Fibroblast of pulmonary artery (primary cell): ENCODE data around the gene SPINK5.

Experiments used
- DNase-seq: peaks from one replicate; pipeline ENCODE4 v3.0.0-alpha.2; 2010; ENCODE audit warnings: low read depth
- H3K4me3 ChIP-seq: replicated peaks from 2 replicates; pipeline ENCODE4 v1.5.1; 2011; ENCODE audit warnings: low read depth, mild to moderate bottlenecking, control low read depth, low read length, moderate library complexity
- TF ChIP-seq, protein P1 (sequence below): IDR thresholded peaks from 2 replicates; pipeline ENCODE4 v1.5.1; 2011; ENCODE audit warnings: mild to moderate bottlenecking, control low read depth, low read length, inconsistent platforms; ENCODE audit errors: missing control alignments

Gene SPINK5

GRCh38 chr5:148090773-148091250 lies 27.0 kb downstream of the SPINK5 start:
- DNase-seq, result peak; percentile 1
- TF ChIP-seq, protein P1, sequence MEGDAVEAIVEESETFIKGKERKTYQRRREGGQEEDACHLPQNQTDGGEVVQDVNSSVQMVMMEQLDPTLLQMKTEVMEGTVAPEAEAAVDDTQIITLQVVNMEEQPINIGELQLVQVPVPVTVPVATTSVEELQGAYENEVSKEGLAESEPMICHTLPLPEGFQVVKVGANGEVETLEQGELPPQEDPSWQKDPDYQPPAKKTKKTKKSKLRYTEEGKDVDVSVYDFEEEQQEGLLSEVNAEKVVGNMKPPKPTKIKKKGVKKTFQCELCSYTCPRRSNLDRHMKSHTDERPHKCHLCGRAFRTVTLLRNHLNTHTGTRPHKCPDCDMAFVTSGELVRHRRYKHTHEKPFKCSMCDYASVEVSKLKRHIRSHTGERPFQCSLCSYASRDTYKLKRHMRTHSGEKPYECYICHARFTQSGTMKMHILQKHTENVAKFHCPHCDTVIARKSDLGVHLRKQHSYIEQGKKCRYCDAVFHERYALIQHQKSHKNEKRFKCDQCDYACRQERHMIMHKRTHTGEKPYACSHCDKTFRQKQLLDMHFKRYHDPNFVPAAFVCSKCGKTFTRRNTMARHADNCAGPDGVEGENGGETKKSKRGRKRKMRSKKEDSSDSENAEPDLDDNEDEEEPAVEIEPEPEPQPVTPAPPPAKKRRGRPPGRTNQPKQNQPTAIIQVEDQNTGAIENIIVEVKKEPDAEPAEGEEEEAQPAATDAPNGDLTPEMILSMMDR, result no peak
- no peak overlapping the region for H3K4me3 ChIP-seq

DNA sequence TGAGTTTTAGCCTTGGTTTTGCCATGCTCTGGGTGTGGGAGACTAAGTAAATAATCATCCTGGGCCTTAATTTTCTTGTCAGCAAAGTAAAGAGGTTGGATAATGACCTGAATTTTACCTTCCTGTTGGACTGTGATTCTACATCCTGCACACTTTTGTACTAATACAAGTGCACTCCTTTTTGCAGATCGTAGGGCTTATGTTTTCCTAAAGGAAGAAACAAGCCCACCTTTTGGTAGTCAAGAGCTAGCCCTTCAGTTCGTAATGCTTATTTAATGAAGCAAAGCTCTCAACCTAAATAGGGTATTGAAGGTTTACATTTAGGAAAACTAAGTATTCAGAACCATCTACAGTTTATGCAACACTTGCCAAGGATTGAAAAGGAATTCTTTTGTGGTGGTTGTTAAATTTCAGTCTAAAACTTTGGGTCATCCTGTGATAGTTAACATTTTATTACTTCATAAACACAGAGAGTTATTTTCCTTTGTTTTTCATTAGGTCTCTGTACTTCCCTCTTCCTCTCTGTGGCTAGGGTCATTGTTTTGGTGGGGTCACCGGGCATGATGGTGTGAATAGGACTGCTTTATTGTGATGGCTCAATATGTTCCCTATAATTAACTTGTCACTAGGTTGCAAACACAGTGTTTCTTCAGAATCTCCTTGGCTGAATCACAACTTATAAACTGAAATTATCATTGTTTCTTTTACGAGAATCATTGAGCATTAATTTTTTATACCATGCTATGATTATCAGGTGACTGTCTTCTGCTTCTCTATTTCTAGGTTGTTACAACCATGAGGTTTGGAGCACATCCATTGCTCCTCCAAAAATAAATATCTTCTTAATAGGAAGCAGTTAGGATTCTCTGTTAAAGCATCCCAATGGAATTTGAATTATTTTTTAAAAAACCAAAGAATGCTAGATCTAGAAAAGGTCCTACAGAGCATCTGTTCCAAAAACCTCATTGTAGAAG lies 28.5 kb downstream of the SPINK5 start:
- TF ChIP-seq, protein P1, result no peak
- no peak overlapping the region for H3K4me3 ChIP-seq
- DNase-seq, result no peak

GRCh38 chr5:148094336-148094735 lies 30.6 kb downstream of the SPINK5 start:
- no peak for DNase-seq
- H3K4me3 ChIP-seq, result no peak overlapping the region
- TF ChIP-seq, protein P1, result no peak

GRCh38 chr5:148104226-148104625 lies 40.4 kb downstream of the SPINK5 start:
- no peak overlapping the region for H3K4me3 ChIP-seq
- TF ChIP-seq, protein P1, result no peak
- DNase-seq, result no peak

- TF ChIP-seq, protein P1, result no peak
- DNase-seq, result no peak
- no peak overlapping the region for H3K4me3 ChIP-seq
Measured at GRCh38 chr5:148107608-148108007, 43.8 kb downstream of the SPINK5 start.

GRCh38 chr5:148113243-148113642 lies 49.5 kb downstream of the SPINK5 start:
- H3K4me3 ChIP-seq, result no peak overlapping the region
- TF ChIP-seq, protein P1, result no peak
- DNase-seq, result no peak
